Measurements from ENCODE around the gene LIN28B.

The LIN28B gene

GRCh38 chr6:105120570-105120969 lies 163.7 kb downstream of the LIN28B start:
- DNase-seq, result no peak

- DNase-seq, result no peak
Measured at GRCh38 chr6:105121981-105122380, 165.1 kb downstream of the LIN28B start.

GRCh38 chr6:105122717-105123116 lies 165.8 kb downstream of the LIN28B start:
- DNase-seq, result no peak
